ENCODE data around the gene DNAJB12.
"Not testable (repeated sequence)": the region's sequence is repeated elsewhere in the genome, so short reads cannot be mapped to it uniquely, and the experiment has no call there.

DNAJB12 gene

DNA sequence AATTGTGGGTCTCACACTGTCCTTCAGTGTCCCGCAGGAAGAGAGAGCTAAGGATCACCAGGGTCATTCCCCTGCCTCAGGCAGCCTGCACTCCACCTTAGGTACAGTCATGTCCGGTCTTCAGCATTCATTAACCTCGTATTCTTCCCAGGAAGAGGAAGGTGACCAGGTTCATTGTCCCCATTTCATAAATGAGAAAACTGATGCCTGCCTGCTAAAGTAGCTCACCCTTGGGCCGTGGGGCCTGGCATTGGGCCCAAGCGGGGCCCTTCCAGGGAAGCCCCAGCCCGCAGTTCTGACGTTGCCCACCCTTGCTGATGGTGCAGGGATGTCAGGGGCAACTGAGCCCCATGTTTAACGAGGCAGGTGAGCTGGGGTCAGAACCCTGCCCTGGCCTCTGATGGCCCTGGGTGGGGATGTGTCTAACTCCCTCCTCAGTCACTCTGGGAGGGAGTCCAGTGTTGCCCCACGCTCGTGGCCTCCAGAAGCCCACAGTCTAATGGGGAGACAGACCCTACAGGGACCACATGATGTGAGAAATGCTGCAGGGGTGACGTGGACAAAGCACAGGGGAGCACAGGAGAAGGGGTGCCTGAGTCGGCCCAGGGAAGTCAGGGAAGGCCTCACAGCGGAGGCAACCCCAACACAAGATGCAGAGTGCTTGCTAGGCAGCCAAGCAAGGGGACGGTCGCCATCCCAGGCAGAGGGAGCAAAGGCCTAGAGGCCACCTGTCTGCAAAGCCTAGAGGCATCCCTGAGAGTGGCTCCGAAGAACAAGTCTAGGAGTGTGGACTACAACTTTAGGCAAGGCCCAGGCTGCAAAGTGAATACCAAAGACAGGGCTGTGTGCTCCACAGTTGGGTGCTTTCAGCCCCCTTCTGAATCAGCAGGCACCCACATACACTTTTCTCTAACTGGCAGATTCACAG lies 55.9 kb downstream of the DNAJB12 start:
- Histone ChIP-seq H3K27me3 (replicated peaks) (no peaks in the 10 kb centered on the region), H3K4me3 (ENCODE audit: low read depth, low read length) (no peak overlapping the region), H3K36me3 (replicated peaks) (no peaks in the 10 kb centered on the region), H3K27ac (peak overlapping the region; percentile 99)
- TF ChIP-seq, protein P1, sequence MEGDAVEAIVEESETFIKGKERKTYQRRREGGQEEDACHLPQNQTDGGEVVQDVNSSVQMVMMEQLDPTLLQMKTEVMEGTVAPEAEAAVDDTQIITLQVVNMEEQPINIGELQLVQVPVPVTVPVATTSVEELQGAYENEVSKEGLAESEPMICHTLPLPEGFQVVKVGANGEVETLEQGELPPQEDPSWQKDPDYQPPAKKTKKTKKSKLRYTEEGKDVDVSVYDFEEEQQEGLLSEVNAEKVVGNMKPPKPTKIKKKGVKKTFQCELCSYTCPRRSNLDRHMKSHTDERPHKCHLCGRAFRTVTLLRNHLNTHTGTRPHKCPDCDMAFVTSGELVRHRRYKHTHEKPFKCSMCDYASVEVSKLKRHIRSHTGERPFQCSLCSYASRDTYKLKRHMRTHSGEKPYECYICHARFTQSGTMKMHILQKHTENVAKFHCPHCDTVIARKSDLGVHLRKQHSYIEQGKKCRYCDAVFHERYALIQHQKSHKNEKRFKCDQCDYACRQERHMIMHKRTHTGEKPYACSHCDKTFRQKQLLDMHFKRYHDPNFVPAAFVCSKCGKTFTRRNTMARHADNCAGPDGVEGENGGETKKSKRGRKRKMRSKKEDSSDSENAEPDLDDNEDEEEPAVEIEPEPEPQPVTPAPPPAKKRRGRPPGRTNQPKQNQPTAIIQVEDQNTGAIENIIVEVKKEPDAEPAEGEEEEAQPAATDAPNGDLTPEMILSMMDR (IDR thresholded peaks at IDR 0.05; ENCODE audit: low read depth, low read length, missing control alignments) = no peak
- no peak for DNase-seq
- in situ Hi-C loops (cut with HindIII; ENCODE audit: low pct_ligation_motif_present, low sequenced_read_pairs) = no loop called here

DNA sequence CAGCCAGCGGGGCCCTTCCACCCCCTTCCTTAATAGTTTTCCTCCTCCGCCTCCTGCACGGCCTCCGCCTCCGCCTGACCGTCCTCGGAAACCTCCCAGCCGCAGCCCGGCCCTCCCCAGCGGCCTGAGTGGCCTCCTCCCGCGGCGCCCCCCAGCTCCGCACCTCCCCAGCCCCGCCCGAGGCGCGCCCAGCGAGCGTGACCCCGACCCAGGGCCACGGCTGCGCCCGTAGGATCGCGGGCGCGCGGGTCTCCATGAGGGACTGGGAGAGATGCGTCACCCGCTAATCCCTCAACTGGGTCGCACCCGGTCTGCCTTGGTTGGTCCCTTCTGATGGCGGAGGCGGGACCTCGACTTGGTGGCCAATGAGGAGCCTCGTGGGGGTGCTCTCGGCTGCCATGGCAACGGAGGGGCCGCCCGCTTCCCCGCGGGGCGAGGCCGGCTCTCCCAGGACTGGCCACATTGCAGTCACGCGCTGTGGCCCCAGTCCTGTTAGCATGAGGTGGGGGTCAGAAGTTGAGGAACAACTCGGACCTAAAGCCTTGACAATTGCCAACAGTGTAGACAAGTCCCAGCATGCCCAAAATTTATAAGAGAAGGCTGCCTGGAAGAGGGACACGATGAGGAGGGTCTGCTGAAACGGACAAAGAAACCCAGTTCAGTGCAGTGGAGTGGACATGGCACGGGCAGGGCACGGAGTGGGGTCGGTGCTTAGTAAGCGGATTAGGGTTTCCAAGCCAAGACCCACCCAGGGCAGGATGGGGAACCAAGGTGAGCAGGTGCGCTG lies 56.7 kb downstream of the DNAJB12 start:
- Histone ChIP-seq H3K4me3 (ENCODE audit: low read depth, low read length) (peak overlapping the region; percentile 44), H3K36me3 (replicated peaks) (no peaks in the 10 kb centered on the region), H3K27me3 (replicated peaks) (no peaks in the 10 kb centered on the region), H3K27ac (peak overlapping the region; percentile 99)
- peak; percentile 99 for DNase-seq
- TF ChIP-seq, protein P1 (IDR thresholded peaks at IDR 0.05; ENCODE audit: low read depth, low read length, missing control alignments) = no peak
- in situ Hi-C loops (cut with HindIII; ENCODE audit: low pct_ligation_motif_present, low sequenced_read_pairs) = no loop called here

DNA sequence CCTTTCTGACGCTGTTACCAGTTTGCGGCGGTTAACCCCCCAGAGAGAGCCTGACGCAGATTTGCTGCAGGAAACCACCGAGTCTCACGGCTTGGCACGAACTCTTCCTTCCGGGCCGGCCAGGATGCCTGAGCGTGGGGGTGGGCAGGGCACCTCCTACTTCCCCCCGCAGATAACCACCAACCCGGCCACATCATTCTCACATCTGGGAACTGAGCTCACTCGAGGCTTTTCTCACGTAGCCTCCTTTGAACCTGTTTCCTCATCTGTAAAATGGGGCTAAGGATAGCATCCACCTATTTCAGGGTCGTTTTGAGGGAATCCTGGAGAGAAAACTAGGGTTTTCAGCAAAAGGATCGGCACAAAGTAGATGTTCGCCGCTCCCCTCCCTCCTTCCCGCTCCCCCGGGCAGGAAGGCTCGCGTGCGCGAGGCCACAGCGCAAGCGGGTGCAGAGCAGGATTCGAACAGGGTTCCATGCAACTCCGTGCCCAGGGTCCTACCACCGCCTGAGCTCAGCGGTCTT lies 57.4 kb downstream of the DNAJB12 start:
- in situ Hi-C loops (cut with HindIII; ENCODE audit: low pct_ligation_motif_present, low sequenced_read_pairs) = no loop called here
- H3K4me3 ChIP-seq (ENCODE audit: low read depth, low read length) = peak overlapping the region; percentile 44

DNA sequence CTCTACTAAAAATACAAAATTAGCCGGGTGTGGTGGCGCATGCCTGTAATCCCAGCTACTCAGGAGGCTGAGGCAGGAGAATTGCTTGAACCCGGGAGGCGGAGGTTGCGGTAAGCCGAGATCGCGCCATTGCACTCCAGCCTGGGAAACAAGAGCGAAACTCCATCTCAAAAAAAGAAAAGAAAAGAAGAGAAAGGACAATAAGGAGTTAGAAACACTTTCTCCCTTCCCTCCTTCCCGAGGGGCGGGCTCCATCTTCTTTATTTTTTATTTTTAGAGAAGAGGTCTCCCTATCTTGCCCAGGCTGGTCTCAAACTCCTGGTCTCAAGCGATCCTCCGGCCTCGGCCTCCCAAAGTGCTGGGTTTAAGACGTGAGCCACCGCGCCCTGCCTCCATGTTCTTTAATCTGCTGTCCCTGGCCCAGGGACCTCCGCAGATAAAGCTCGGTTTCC lies 57.9 kb downstream of the DNAJB12 start:
- H3K27me3 ChIP-seq (replicated peaks); DNase-seq; in situ Hi-C loops (cut with HindIII; ENCODE audit: low pct_ligation_motif_present, low sequenced_read_pairs); H3K4me3 ChIP-seq (ENCODE audit: low read depth, low read length); H3K36me3 ChIP-seq (replicated peaks): not testable (repeated sequence)
- H3K27ac ChIP-seq = peak overlapping the region; percentile 99

More for the DNA sequence above, 57.4 kb downstream of the DNAJB12 start:
- H3K27ac ChIP-seq = peak overlapping the region; percentile 99
- H3K27me3 ChIP-seq (replicated peaks) = no peaks in the 10 kb centered on the region
- TF ChIP-seq, protein P1 (IDR thresholded peaks at IDR 0.05; ENCODE audit: low read depth, low read length, missing control alignments) = no peak
- H3K36me3 ChIP-seq (replicated peaks) = no peaks in the 10 kb centered on the region
- DNase-seq = peak; percentile 98

DNA sequence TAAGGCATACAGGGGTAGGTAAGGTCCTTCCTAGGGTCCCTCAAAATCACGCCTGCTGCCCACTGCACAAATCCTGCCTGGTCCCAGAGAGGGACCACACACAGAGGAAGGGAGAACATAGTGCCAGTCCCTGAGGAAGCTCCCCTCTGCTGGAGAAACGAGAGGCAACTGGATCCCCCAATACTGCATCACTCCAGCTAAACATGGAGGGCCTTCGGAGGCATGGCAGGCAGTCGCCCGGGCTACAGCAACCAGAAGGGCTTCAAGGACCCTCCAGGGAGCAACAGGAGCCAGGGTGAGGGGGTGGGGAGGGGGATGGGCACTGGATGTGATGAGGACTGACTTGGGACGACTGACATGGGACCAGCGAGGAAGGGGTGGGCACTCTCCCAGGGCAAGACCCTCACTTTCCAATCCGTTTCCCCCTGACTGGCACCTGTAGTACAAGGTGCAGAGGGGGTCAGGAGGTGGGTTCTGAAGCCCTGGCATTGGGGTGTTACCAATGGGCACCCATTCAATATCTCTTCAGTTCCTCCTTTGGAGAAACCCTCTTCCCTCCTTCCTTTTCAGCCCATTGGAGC lies 59.3 kb downstream of the DNAJB12 start:
- Histone ChIP-seq H3K36me3 (replicated peaks) (no peaks in the 10 kb centered on the region), H3K27me3 (replicated peaks) (no peaks in the 10 kb centered on the region), H3K27ac (peak overlapping the region; percentile 29), H3K4me3 (ENCODE audit: low read depth, low read length) (no peak overlapping the region)
- TF ChIP-seq, protein P1 (IDR thresholded peaks at IDR 0.05; ENCODE audit: low read depth, low read length, missing control alignments) = no peak
- in situ Hi-C loops (cut with HindIII; ENCODE audit: low pct_ligation_motif_present, low sequenced_read_pairs) = no loop called here
- no peak for DNase-seq
